Activated CD4-positive, CD25-positive, alpha-beta regulatory T cell treated with anti-CD3 and anti-CD28 coated beads, Interleukin-2, amount 50 U/mL, for 24 hours (primary cell): ENCODE measurements around the gene UBE2D3.

ENCODE experiments used
- ATAC-seq, 2 donors: fragments of 150-1000 bp; cut with Tn5 transposase; one replicate each; pipeline ENCODE4 v1.10.0; 2021; ENCODE audit warnings: mild to moderate bottlenecking in 1 of 2, moderate library complexity in 1 of 2

UBE2D3 gene

DNA sequence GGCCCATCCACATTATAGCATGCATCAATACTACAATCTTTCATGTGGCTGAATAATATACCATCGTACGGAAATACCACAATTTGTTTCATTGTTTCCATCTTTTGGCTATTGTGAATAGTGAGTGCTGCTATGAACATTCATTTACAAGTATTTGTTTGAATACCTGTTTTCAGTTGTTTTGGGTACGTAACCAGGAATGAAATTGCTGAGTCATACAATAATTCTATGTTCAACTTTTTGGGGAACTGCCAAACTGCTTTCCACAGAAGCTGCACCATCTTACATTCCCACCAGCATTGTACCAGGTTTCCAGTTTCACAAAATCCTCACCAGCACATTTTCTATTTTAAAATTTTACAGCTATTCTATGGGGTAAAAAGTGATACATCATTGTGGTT lies 38.0 kb downstream of the UBE2D3 start:
- ATAC-seq = peak; percentile 57 to 73

DNA sequence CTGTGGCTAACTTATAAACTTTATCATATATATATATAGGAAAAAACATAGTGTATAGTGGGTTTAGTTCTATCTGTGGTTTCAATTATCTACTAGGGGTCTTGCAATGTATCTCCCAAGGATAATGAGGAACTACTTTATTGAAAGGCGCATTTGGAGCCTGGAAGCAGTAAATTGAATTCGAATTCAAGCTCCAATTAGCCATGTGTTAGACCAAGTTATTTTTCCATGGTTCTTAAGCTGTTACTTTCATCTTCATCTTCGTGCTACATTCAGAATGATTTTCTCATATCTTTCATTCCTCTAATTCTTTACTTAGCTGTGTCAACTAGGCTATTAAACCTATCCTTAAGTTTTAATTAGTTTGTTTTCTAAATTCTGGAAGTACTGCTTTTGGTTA lies 39.4 kb downstream of the UBE2D3 start:
- ATAC-seq = no peak

DNA sequence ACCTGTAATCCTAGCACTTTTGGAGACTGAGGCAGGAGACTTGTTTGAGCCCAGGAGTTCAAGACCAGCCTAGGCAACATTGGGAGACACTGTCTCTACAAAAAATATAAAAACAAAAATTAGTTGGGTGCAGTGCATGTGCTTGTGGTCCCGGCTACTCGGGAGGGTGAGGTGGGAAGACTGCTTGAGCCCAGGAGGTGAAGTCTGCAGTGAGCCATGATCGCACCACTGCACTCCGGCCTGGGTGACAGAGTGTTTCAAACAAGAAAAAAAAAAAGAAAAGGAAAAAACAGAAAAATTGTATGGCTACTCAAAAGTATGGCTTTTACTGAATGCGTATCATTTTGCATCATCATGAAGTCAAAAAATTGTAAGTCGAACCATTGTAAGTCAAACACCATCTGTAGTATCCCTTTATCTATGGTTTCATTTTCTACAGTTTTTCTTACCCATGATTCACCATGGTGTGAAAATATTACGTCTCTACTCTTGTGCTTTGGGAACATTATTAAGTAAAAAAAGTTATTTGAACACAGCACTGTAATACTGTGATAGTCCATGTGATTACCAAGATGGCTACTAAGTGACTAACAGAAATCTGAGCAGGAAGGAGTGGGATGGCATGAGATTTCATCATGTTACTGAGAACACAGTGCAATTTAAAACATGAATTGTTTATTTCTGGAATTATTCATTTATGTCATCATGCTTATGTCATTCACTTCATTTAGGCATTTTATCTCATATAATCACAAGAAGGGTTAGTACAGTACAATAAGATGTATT lies 40.1 kb downstream of the UBE2D3 start:
- ATAC-seq = peak; percentile 64 to 73

GRCh38 chr4:102786279-102786678 lies 41.1 kb downstream of the UBE2D3 start:
- ATAC-seq = no peak

- no peak for ATAC-seq
Observed at GRCh38 chr4:102783006-102783405, 44.3 kb downstream of the UBE2D3 start.

GRCh38 chr4:102781570-102781969 lies 45.8 kb downstream of the UBE2D3 start:
- ATAC-seq = no peak

DNA sequence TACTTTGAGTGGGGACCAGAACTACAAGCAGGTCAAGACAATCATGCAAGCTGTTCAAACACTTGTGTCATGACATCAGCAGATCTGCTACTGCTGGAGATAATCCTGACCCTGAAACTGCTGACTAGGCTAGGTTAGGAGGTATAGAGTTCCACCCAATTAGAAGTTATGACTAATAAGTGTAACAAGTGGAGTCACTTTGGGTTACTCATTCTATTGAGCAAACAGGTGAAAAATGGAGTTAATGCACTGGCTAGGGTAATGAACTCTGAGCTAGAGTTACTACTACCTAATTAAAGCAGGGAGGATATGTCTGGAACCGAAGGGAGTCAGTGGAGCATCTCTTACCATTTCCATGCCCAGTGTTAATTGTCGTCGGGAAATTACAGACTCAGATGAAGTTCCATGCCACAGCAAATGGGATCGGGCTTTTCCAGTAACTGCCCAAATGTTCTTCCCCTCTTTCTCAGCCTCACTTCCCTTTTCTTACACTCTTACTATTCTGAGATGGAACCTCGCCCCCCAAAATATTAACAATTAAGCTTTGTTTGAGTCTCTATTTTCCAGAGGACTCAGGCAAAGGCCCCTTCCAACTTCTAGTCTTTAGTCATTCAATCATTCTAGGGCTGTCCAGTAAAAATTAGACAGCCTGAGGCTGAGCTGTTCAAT lies 46.7 kb downstream of the UBE2D3 start:
- peak; percentile 94 to 98 for ATAC-seq

DNA sequence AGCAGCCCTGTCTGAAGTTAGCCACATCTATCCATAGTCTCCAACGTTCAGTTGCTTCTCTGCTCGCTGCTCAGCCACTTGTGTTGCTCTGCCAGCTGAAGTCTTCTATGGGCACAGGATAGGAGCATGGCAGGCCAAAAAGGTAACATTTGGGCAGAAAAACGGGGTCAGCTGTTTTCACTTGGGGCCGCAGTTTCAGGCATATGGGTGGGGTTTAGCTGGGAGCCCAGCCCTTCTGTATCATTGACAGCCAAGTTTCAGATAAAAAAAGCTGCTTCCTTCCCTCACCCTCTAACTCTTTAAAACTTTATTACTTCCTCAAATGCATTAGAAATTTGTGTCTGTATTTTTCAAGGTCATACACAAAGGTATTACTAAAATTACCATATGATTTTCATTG lies 48.1 kb downstream of the UBE2D3 start:
- ATAC-seq = no peak

GRCh38 chr4:102778720-102779119 lies 48.6 kb downstream of the UBE2D3 start:
- ATAC-seq = no peak

GRCh38 chr4:102775805-102776204 lies 51.5 kb downstream of the UBE2D3 start:
- no peak for ATAC-seq

GRCh38 chr4:102774254-102774653 lies 53.1 kb downstream of the UBE2D3 start:
- no peak for ATAC-seq

DNA sequence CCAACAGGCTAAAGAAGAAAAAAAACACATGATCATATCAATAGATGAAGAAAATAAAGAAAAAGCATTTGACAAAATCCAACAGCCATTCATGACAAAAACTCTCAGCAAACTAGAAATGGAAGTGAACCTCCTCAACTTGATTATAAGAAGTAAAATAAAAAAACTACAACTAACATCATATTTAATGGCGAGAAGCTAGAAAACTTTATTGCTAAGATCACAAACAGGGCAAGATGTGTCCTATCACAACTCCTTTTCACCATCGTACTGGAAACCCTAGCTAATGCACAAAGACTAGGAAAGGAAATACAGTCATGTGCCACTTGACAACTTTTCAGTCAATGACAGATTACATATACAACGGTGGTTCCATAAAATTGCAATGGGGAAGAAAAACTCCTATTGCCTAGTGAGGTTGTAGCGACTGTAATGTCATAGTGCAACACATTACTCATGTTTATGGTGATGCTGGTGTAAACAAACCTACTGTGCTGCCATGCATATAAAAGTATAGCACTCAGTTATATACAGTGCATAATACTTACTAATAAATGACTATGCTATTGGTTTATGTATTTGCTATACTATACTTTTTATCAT lies 54.5 kb downstream of the UBE2D3 start:
- ATAC-seq = no peak

DNA sequence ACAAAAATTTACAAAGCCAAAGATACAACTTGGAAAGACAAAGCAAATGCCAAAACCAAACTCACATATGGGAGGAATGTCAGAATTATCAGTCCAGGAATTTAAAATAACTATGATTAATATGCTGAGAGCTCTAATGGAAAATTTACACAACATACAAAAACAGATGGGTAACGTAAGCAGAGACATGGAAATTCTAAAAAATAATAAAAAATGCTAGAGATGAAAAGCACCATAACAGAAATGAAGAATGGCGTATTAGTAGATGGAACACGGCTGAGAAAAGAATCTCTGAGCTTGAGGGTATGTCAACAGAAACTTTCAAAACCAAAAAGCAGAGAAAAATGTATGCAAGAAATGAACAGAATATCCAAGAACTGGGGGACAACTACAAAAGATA lies 62.5 kb downstream of the UBE2D3 start:
- ATAC-seq = no peak

GRCh38 chr4:102761906-102762305 lies 65.4 kb downstream of the UBE2D3 start:
- no peak for ATAC-seq

DNA sequence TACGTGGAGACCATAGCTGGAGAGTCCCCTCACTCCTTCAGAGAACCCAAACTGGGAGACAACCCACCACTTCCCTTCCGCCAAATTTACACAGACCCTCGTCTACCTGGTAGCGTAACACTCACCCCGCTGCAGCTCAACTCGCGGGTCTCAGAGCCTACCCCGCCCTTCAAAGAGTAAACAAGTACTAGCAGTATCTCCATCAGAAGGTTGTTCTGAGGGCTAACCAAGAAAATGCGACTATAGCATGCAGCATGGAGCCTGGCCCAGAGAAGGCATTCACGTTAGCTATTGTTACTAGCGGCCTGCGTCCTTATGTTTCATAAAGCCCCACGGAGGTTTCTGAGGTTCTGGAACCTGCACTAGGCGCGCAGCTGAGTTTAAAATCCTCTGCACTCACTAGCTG lies 66.1 kb downstream of the UBE2D3 start:
- peak in 1 of 2 donors; percentile 9 for ATAC-seq

- peak; percentile 95 for ATAC-seq
Observed at GRCh38 chr4:102760645-102761295, 66.6 kb downstream of the UBE2D3 start, which contains the start of gene MANBA. Gene MANBA (minus strand): TSS chr4:102760968. CDS start chr4:102760894, 74 bp downstream.

- peak; percentile 44 to 51 for ATAC-seq
Observed at GRCh38 chr4:102759831-102760644, 67.3 kb downstream of the UBE2D3 start.

DNA sequence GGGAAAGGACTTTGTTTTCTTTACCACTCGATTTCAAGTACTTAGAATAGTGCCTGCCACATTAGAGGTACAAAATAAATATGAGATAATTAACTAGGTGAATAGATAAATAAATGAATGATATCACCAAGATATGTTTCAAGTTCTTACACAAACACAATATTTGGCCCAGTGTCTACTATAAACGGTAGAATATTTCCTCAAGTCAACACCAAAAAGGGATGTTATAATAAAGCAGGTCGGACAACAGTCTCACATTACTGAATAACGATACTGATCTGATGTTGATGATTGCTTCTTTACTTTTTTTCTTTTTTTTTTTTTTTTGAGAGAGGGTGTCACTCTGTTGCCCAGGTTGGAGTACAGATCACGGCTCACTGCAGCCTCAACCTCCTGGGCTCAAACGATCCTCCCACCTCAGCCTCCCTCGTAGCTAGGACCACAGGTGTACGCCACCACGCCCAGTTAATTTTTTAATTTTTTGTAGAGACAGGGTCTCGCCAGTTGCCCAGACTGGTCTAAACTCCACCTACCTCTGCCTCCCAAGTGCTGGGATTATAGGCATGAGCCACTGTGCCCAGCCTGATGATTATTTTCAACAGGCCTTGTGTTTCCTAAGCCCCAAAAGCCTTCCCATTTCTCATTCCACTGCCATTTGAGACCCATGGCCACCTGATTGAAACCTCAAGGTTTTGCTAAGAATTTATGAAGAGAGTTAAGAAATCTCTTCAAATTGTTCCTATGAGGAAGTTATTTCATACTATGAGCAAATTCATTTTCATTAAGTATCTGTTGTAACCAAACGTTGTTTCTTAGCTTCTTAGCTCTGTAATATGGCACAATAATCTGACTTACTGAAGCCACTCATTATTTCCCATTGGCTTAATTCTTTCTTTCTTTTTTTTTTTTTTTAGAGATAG lies 68.8 kb downstream of the UBE2D3 start:
- no peak for ATAC-seq

- no peak for ATAC-seq
Observed at GRCh38 chr4:102757681-102758080, 69.7 kb downstream of the UBE2D3 start.

DNA sequence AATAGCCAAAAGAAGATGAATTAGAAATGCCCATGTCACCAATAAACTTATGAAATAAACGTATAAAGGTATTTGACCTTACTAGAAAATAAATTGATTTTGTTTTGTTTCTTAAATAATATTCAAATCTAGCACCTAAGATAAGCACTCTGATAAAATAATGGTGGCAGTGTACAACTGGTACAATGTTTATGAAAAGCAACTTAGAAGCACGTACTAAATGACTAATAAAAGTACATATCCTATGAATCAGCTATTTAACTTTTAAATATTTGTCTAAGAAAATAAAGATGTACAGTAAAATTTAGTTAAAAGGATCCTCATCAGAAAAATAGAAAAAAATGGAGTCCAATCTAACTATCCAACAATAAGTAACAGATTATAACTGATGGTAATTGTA lies 73.3 kb downstream of the UBE2D3 start:
- no peak for ATAC-seq

- ATAC-seq = no peak
Observed at GRCh38 chr4:102751941-102752340, 75.4 kb downstream of the UBE2D3 start.
